ENCODE data around the gene TPT1.

- TF ChIP-seq CTCF (conservative IDR thresholded peaks at IDR 0.05) (no peak), EZH2 (IDR thresholded peaks at IDR 0.05; ENCODE audit: low read depth) (no peak)
Observed at GRCh38 chr13:45337395-45337794, 3.6 kb downstream of the TPT1 start.
